GM12878 (cell line): ENCODE data around the gene SIL1.

Experiments used
- BCLAF1 ChIP-seq: fragments of 450-650 bp; IDR thresholded peaks from 2 replicates; pipeline ENCODE4 v1.6.1; 2017; ENCODE audit warnings: antibody characterized with exemption, mild to moderate bottlenecking, moderate library complexity
- CREB1 ChIP-seq: IDR thresholded peaks from 2 replicates; pipeline ENCODE4 v1.6.1; 2012; ENCODE audit warnings: low read depth, mild to moderate bottlenecking, inconsistent platforms
- CTCF ChIP-seq, 3 experiments: IDR thresholded peaks in 2 of 3; conservative IDR thresholded peaks in 1 of 3; 2 replicates each; pipeline ENCODE4 v1.5.1; 2011; ENCODE audit warnings: low read depth in 3 of 3, low read length in 3 of 3, mild to moderate bottlenecking in 3 of 3, control low read depth in 2 of 3, moderate library complexity in 2 of 3, inconsistent platforms in 1 of 3, mixed read lengths in 1 of 3; ENCODE audit not compliant: control insufficient read depth in 2 of 3, insufficient read depth in 1 of 3; ENCODE audit errors: extremely low read depth in 1 of 3
- POLR2A ChIP-seq: IDR thresholded peaks from 2 replicates; pipeline ENCODE4 v1.6.1; 2011; ENCODE audit warnings: low read depth, mild to moderate bottlenecking, low read length
- REST ChIP-seq: IDR thresholded peaks from 2 replicates; pipeline ENCODE4 v1.6.1; 2012; ENCODE audit warnings: mild to moderate bottlenecking, low read depth, low read length
- SIN3A ChIP-seq: IDR thresholded peaks from 2 replicates; pipeline ENCODE4 v1.6.1; 2012; ENCODE audit warnings: low read depth, low read length, improper control_type of control experiment
- SKIL ChIP-seq: fragments of 450-650 bp; IDR thresholded peaks from 2 replicates; pipeline ENCODE4 v1.6.1; 2017; ENCODE audit warnings: mild to moderate bottlenecking, low read depth, inconsistent platforms; ENCODE audit not compliant: poor library complexity, severe bottlenecking

DNA sequence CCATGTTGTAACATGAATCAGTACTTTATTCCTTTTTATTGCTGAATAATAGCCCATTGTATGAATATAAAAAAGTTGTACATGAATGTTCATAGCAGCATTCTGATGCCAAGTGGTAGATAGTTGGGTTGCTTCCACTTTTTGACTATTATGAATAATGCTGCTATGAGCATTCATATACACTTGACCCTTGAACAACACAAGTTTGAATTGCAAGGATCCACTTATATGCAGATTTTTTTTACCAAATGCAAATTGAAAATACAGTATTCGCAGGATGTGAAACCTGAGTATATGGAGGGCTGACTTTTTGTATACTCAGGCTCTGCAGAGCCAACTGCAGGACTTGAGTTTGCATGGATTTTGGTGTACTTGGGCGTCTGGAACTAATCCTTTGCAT is 14.7 kb upstream of the SIL1 start:
- TF ChIP-seq BCLAF1 (no peak), SIN3A (no peak), CREB1 (no peak), REST (no peak), POLR2A (no peak), CTCF (IDR thresholded peaks at IDR 0.05 in 2 of 3, conservative IDR thresholded peaks at IDR 0.05 in 1 of 3; ENCODE audit: control insufficient read depth in 2 of 3, extremely low read depth in 1 of 3, insufficient read depth in 1 of 3, low read depth in 3 of 3, low read length in 3 of 3) (no peak), SKIL (no peak)
